GM06990 (cell line): Measurements from ENCODE around the gene MOCS2.

Source experiments
- DNase-seq: peaks from one replicate; pipeline ENCODE4 v3.0.0-alpha.2; 2011; ENCODE audit not compliant: insufficient read length; ENCODE audit errors: extremely low read depth
- H3K27me3 ChIP-seq: replicated peaks from 2 replicates; pipeline ENCODE4 v1.6.0; 2011; ENCODE audit warnings: low read length; ENCODE audit not compliant: control insufficient read depth, insufficient read depth
- H3K36me3 ChIP-seq: 2 replicates; pipeline ENCODE4 v1.5.1; 2011; ENCODE audit warnings: low read length; ENCODE audit not compliant: control insufficient read depth, insufficient read depth
- H3K4me3 ChIP-seq: replicated peaks from 2 replicates; pipeline ENCODE4 v1.5.1; 2011; ENCODE audit warnings: low read depth, mild to moderate bottlenecking, control low read depth, low read length
- CTCF ChIP-seq: IDR thresholded peaks from 2 replicates; pipeline ENCODE4 v1.5.1; 2011; ENCODE audit warnings: low read length, control low read depth, mild to moderate bottlenecking, inconsistent platforms; ENCODE audit not compliant: insufficient read depth, poor library complexity, severe bottlenecking

Gene MOCS2

GRCh38 chr5:53109056-53109442 lies 508 bp downstream of the MOCS2 start:
- DNase-seq, result no peak
- no peaks in the 10 kb centered on the region for H3K27me3 ChIP-seq
- peak overlapping the region; percentile 93 for H3K4me3 ChIP-seq
- no peaks in the 10 kb centered on the region for H3K36me3 ChIP-seq
- TF ChIP-seq CTCF, result no peak

- no peaks in the 10 kb centered on the region for H3K27me3 ChIP-seq
- no peaks in the 10 kb centered on the region for H3K36me3 ChIP-seq
- TF ChIP-seq CTCF, result no peak
- H3K4me3 ChIP-seq, result no peak overlapping the region
- no peak for DNase-seq
Observed at GRCh38 chr5:53105611-53106300, 3.8 kb downstream of the MOCS2 start.

GRCh38 chr5:53100606-53101005 lies 9.0 kb downstream of the MOCS2 start:
- Histone ChIP-seq H3K27me3 (no peaks in the 10 kb centered on the region), H3K4me3 (no peak overlapping the region), H3K36me3 (peaks cover 4% of the 10 kb centered on the region; the same call in 1 of the 2 replicates)
- no peak for TF ChIP-seq CTCF
- no peak for DNase-seq

GRCh38 chr5:53099546-53099945 lies 10.0 kb downstream of the MOCS2 start:
- DNase-seq, result no peak
- Histone ChIP-seq H3K36me3 (peaks cover 4% of the 10 kb centered on the region; the same call in 1 of the 2 replicates), H3K4me3 (no peak overlapping the region), H3K27me3 (no peaks in the 10 kb centered on the region)
- no peak for TF ChIP-seq CTCF

- DNase-seq, result no peak
- Histone ChIP-seq H3K4me3 (no peak overlapping the region), H3K27me3 (no peaks in the 10 kb centered on the region), H3K36me3 (peaks cover 4% of the 10 kb centered on the region; the same call in 1 of the 2 replicates)
- peak; percentile 76 for TF ChIP-seq CTCF
Observed at GRCh38 chr5:53095931-53096525, 13.5 kb downstream of the MOCS2 start.
